ENCODE measurements around the gene ATG4A. TPM values are rescaled to one million over a fixed set of nuclear protein-coding genes. Genes with fewer than 3 reads are reported as not detected.

The ATG4A gene
- total RNA-seq, 8 experiments from 2014 or later = 5.0 to 29.7 (median 8.4) TPM

DNA sequence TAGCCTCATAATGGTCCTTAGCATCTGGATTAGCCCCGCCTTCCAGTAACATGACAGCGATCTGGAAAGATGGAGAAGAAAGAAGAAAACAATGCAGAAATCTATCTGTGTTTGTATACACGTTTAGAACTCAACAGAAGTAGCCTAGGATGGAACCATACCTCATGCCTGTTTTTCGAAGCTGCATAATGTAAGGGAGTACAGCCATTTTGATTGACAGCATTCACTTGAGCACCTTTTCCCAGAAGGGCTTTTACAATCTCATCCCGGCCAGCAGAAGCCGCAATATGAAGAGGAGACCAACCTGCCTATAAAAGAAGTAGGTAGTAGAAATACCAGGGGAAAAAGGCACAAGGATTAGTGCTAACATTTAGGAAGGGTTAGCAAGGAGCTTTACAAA is 3.8 kb upstream of the ATG4A start:
- in situ Hi-C loops (cut with MboI; ENCODE audit: low pct_unique_long_range_greater_than_20kb in 2 of 9, low sequenced_read_pairs in 9 of 9, unreplicated experiment in 9 of 9) = no loop called here
- Histone ChIP-seq H3K4me3 (no peak overlapping the region), H3K27ac (no peak overlapping the region), H3K4me1 (replicated peaks in 1 of 2) (no peaks in the 10 kb centered on the region)
- WGBS, 10 experiments = 60 to 80% (median 64%) methylated on average over 1 to 6 of the region's 6 CpGs; no CpG with 5 or more reads in 6 of the 10 experiments
- ATAC-seq (replicated peaks in 6 of 8) = no peak

DNA sequence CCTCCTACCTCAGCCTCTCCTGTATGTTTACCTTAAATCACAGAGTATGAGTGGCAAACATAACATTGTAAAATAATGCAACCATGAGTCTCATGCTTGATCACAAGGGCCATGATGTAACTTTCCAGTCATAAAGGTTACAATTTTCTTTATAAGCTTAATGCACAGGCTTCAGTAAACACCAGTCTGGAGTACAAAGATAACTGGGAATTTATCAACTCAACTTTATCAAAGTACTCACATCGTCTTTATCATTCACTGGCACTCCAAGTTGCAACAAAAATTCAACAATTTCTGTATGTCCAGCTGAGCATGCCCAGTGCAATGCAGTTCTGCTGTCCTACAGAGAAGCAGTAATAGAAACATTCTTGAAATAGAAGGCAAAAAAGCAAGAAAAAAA is 3.1 kb upstream of the ATG4A start:
- H3K27ac ChIP-seq = no peak overlapping the region
- WGBS, 10 experiments = 50 to 86% methylated on average over 1 of the region's 1 CpG; no CpG with 5 or more reads in 8 of the 10 experiments
- in situ Hi-C loops (cut with MboI; ENCODE audit: low pct_unique_long_range_greater_than_20kb in 2 of 9, low sequenced_read_pairs in 9 of 9, unreplicated experiment in 9 of 9) = no loop called here

DNA sequence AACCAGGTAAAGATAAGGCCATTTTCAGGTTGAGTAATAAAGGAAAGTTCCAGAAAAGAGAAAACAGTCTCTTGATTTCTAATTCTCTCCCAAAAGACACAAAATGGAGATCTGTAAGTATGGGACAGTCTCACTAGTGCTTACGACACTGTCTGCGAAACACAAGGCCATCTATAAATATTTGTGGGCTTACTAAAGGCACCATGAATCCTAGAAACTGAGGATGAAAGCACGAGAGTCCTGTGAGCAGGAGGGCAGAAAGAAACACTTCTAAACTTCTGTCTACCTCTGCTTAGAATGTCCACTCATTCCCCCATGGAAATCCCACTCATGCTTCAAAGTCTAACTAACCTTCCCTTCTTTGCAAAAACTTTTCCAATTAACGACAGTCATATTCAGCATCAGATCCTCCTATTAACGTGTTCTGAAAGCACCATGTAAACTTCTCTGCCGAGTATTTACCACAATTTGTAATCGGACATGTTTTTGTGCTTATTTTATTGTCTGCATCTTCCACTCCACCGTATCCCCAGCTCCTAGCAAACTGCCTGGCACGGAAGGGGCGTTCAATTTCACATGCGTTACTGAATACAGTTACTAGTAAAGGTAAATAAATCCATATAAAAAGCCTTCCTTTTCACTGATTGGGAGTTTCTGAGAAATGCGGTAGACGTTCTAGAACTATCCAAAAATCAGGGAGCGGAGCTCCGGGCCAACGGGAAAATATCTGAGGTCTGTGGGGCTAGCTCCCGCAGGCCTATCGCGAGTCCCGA is 901 bp upstream of the ATG4A start:
- no peak for ATAC-seq (replicated peaks in 6 of 8)
- peak overlapping the region; percentile 76 to 84 for H3K27ac ChIP-seq
- in situ Hi-C loops (cut with MboI; ENCODE audit: low pct_unique_long_range_greater_than_20kb in 2 of 9, low sequenced_read_pairs in 9 of 9, unreplicated experiment in 9 of 9) = no loop called here
- WGBS, 10 experiments = 0 to 34% (median 10%) methylated on average over 1 to 12 of the region's 20 CpGs; no CpG with 5 or more reads in 4 of the 10 experiments
- peak overlapping the region; percentile 44 to 99 (median 56) for H3K4me3 ChIP-seq
- H3K4me1 ChIP-seq (replicated peaks in 1 of 2) = no peaks in the 10 kb centered on the region

More for the DNA sequence above, 3.1 kb upstream of the ATG4A start:
- no peak for ATAC-seq (replicated peaks in 6 of 8)
- no peak overlapping the region for H3K4me3 ChIP-seq
- no peaks in the 10 kb centered on the region for H3K4me1 ChIP-seq (replicated peaks in 1 of 2)

DNA sequence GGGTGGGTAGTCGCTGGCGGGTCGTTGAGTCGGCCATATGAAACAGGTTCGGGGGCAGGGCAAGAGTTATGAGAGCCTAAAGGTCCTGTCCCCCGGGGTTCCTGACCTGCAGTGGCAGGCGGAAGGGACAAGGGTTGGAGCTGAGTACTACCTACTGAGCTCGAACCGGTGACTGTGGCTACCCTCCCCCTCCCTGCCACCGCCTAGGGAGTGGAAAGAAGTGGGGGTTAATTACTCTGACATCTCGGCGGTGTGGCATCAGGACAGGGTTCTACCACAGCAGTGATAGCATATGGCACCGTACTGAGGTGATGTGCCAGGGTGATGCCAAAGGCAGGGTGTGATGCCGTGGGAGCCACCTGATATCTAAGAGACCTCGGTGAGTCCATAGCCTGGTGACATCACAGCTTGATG is 307 bp downstream of the ATG4A start:
- Histone ChIP-seq H3K27ac (peak overlapping the region; percentile 33 to 56), H3K4me3 (peak overlapping the region; percentile 44 to 99 (median 51)), H3K4me1 (replicated peaks in 1 of 2) (no peaks in the 10 kb centered on the region)
- peak; percentile 36 to 62 (median 54) for ATAC-seq (replicated peaks in 6 of 8)
- 28% methylated on average over 10 of the region's 15 CpGs; no CpG with 5 or more reads in 9 of the 10 experiments for WGBS, 10 experiments
- in situ Hi-C loops (cut with MboI; ENCODE audit: low pct_unique_long_range_greater_than_20kb in 2 of 9, low sequenced_read_pairs in 9 of 9, unreplicated experiment in 9 of 9) = no loop called here

DNA sequence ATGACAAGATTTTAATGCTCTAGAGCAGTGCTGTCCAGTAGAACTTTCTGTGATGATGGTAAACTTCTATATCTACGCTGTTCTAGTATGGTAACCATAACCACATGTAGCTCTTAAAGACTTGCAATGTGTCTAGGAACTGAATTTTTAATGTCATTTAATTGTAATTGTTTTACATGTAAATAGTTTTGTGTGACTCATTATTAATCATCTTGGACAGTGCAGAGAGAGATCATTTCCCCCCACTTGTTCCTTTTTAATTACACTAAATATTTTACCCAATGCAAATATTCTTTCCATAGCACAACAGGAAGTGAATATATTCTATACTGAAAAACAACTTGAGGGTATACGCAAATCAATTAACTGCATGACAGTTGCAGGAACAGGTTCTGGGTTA is 5.8 kb downstream of the ATG4A start:
- peak in 1 of 8 experiments; percentile 31 for ATAC-seq (replicated peaks in 6 of 8)
- no peak overlapping the region for H3K4me3 ChIP-seq
- in situ Hi-C loops (cut with MboI; ENCODE audit: low pct_unique_long_range_greater_than_20kb in 2 of 9, low sequenced_read_pairs in 9 of 9, unreplicated experiment in 9 of 9) = no loop called here
- H3K27ac ChIP-seq = no peak overlapping the region
- 0 to 100% (median 50%) methylated on average over 1 to 2 of the region's 2 CpGs; no CpG with 5 or more reads in 5 of the 10 experiments for WGBS, 10 experiments
- H3K4me1 ChIP-seq (replicated peaks in 1 of 2) = no peaks in the 10 kb centered on the region

DNA sequence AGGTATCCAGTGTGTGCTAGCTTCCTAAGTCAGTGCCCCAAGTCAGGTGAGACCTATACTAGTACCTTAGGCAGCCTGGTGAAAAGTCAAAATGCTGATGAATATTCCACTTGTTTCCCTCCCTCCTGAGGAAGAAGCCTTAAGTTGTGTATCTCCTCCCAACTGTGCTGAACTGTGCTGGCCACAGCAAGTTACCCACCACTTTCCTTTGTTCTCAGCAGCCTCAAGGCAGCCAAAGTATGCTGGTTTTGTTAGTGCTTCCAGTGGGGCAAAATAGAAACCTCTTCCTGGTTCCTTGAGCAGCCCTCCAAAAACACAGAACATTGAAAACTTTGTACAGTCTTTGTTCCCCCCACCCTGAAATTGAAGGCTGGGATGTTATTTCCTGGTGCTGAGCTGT is 13.9 kb downstream of the ATG4A start:
- Histone ChIP-seq H3K4me1 (replicated peaks in 1 of 2) (no peaks in the 10 kb centered on the region), H3K4me3 (no peak overlapping the region), H3K27ac (no peak overlapping the region)
- in situ Hi-C loops (cut with MboI; ENCODE audit: low pct_unique_long_range_greater_than_20kb in 2 of 9, low sequenced_read_pairs in 9 of 9, unreplicated experiment in 9 of 9) = no loop called here
- ATAC-seq (replicated peaks in 6 of 8) = no peak

DNA sequence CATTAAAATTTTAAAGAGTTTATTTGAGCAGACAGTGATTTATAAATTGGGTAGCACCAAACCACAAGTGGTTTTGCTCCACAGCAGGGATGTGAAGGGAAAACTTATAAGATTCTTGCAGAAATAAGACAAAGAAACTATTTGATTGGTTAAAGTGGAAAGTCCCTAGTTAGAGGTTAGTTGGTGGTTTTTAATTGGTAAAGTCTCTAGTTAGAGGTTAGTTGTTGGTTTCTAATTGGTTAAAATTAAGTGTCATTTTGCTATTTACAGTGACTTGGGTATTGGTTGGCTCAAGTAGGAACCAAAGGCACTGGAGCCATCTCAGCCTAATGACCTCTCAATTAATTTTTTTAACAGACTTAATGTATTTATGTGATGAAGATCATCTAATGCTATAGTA is 23.0 kb downstream of the ATG4A start:
- in situ Hi-C loops (cut with MboI; ENCODE audit: low pct_unique_long_range_greater_than_20kb in 2 of 9, low sequenced_read_pairs in 9 of 9, unreplicated experiment in 9 of 9) = no loop called here
- Histone ChIP-seq H3K4me3 (no peak overlapping the region), H3K4me1 (replicated peaks in 1 of 2) (no peaks in the 10 kb centered on the region), H3K27ac (no peak overlapping the region)
- no peak for ATAC-seq (replicated peaks in 6 of 8)

DNA sequence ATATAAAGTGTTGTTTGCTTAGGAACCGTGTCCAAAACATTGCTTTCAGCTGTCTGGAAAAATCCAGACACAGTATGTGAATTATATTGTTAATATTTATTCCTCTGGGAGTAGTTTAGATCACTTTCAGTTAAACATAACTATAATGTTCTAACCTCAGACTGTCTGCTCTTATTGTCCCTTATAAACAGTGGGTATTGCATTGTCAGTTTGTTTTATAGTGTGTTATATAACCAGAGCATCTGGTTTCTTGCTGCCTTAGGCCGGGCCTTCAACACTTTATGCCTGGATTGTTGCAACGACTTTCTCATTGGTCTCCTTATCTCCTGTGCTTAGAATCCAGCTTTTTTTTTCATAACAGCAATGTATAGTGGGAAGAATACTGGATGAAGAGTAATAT is 26.4 kb downstream of the ATG4A start:
- in situ Hi-C loops (cut with MboI; ENCODE audit: low pct_unique_long_range_greater_than_20kb in 2 of 9, low sequenced_read_pairs in 9 of 9, unreplicated experiment in 9 of 9) = no loop called here
- no peak for ATAC-seq (replicated peaks in 6 of 8)
- H3K4me1 ChIP-seq (replicated peaks in 1 of 2) = no peaks in the 10 kb centered on the region
- WGBS, 10 experiments = 18 to 90% (median 51%) methylated on average over 2 to 3 of the region's 3 CpGs; no CpG with 5 or more reads in 6 of the 10 experiments
- no peak overlapping the region for H3K4me3 ChIP-seq
- no peak overlapping the region for H3K27ac ChIP-seq

DNA sequence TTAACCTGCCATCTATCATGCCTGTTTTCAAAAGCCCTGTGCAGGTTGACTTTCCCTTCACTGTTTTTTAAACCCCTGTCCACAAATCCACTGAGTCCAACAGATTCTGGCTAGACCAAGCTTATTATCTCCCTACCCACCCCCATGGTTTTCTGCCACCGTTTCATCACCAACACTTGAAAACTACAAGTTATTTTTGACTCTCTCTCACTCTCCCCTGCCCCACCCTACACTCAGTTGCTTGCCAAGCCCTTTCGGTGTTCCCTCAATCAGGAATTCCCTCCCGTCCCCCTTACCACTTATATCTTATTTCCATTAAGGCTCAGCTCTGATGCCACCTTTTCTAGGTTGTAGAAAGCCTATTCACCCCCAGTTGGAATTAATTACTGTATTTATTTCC is 29.7 kb downstream of the ATG4A start:
- in situ Hi-C loops (cut with MboI; ENCODE audit: low pct_unique_long_range_greater_than_20kb in 2 of 9, low sequenced_read_pairs in 9 of 9, unreplicated experiment in 9 of 9) = no loop called here
- Histone ChIP-seq H3K27ac (no peak overlapping the region), H3K4me1 (replicated peaks in 1 of 2) (no peaks in the 10 kb centered on the region), H3K4me3 (no peak overlapping the region)
- ATAC-seq (replicated peaks in 6 of 8) = no peak
- 0 to 83% (median 30%) methylated on average over 1 to 2 of the region's 3 CpGs; no CpG with 5 or more reads in 7 of the 10 experiments for WGBS, 10 experiments

DNA sequence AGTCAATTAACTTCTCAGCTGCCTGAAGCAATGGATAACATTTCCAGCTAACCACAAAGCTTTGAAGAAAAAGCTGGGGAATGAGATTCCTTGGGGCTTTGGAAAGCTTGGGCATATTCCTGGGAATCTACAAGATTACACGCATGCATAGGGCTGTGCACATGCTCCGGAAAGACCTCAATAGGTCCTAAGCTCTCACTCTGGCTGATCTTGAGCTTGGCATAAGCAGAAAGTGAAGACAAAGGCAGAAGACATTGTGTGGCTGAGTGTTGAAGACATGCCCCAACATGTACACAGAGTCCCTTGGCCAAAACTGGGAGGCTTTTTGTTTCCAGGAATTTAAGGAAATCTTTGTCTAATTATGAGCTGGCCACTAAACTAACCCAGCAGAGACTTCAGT is 31.2 kb downstream of the ATG4A start:
- WGBS, 10 experiments = 44 to 100% methylated on average over 1 to 2 of the region's 2 CpGs; no CpG with 5 or more reads in 8 of the 10 experiments
- H3K4me3 ChIP-seq = no peak overlapping the region
- H3K4me1 ChIP-seq (replicated peaks in 1 of 2) = no peaks in the 10 kb centered on the region
- no peak overlapping the region for H3K27ac ChIP-seq
- in situ Hi-C loops (cut with MboI; ENCODE audit: low pct_unique_long_range_greater_than_20kb in 2 of 9, low sequenced_read_pairs in 9 of 9, unreplicated experiment in 9 of 9) = no loop called here
- ATAC-seq (replicated peaks in 6 of 8) = peak in 3 of 8 experiments; percentile 51 to 68 (median 56)

DNA sequence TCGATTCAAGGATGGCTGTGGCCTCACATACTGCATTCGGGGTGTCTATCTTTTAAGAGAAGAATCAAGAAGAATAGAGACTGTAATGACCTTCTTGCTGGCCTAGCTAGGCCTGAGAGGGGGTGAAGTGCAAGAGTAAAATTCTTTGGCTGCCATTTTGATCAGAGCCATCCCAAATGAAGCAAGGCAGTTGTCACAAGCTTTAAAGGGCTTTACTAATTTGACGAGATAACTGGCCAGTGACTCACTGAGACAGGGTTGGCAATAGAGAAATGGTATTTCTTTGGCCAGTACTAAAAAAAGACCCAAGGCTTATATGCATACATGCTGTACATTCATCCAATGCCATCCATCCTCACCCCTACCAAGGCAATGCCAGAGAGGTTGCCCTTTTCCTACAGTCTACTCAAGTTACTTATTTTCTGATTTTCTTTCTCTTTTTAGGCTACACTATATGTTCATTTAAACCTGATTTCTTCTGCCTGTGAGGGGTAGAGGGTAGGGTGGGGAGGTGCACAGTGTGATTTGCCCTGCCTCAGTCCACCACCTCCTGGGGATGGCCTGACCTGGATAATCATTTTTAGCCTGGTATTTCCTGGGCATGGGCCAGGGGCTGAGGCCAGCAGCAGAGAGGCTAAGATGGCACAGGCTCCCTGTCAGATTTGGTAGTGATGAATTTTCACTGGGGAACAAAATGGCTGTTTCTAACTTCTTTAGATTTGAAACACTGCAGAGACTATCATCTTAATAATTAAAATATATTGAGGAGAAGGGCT is 32.2 kb downstream of the ATG4A start:
- WGBS, 10 experiments = 56 to 100% (median 76%) methylated on average over 2 to 3 of the region's 3 CpGs; no CpG with 5 or more reads in 6 of the 10 experiments
- in situ Hi-C loops (cut with MboI; ENCODE audit: low pct_unique_long_range_greater_than_20kb in 2 of 9, low sequenced_read_pairs in 9 of 9, unreplicated experiment in 9 of 9) = no loop called here
- H3K4me3 ChIP-seq = no peak overlapping the region
- H3K4me1 ChIP-seq (replicated peaks in 1 of 2) = no peaks in the 10 kb centered on the region
- ATAC-seq (replicated peaks in 6 of 8) = no peak
- no peak overlapping the region for H3K27ac ChIP-seq

DNA sequence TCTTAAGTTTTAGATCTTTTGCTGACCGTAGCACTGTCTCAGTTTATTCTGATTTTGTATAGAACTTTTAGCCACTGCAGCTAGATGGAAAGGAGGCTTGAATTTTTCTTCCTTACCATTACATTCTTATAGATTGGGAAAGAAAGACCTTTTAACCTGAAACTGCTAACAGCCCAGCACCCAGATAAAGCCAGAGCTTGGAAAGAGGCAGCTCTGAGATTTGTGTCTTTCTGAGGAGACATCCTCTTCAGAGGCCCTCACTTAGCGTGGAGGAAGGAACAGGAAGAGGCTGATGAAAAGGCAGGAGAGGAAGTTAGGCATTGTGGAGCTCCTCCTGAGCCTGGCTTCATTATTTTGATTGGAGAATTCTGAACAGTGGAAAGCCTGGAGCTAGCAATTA is 35.1 kb downstream of the ATG4A start:
- no peaks in the 10 kb centered on the region for H3K4me1 ChIP-seq (replicated peaks in 1 of 2)
- peak in 2 of 8 experiments; percentile 14 to 19 for ATAC-seq (replicated peaks in 6 of 8)
- no peak overlapping the region for H3K27ac ChIP-seq
- H3K4me3 ChIP-seq = no peak overlapping the region
- in situ Hi-C loops (cut with MboI; ENCODE audit: low pct_unique_long_range_greater_than_20kb in 2 of 9, low sequenced_read_pairs in 9 of 9, unreplicated experiment in 9 of 9) = no loop called here
- 40 to 100% (median 67%) methylated on average over 1 to 2 of the region's 2 CpGs; no CpG with 5 or more reads in 6 of the 10 experiments for WGBS, 10 experiments

DNA sequence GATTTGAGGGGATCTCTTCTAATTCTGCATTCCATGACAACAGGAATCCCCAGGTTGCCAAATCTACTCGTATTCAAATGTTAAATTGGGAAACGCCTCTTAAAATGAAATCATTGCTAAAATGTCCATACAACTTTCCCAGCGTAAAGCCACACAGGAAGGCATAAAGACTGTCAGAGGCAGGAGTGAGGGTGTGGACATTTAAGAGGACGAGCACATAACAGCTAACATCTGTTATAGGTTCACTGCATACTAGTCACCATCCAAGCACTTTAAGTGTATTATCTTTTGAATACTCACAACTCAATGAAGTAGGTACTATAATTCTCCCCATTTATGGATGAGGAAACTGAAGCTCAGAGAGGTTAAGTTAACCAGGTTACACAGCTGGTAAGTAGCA is 35.6 kb downstream of the ATG4A start:
- WGBS, 10 experiments = 20 to 40% (median 29%) methylated on average over 1 to 2 of the region's 4 CpGs; no CpG with 5 or more reads in 6 of the 10 experiments
- H3K27ac ChIP-seq = no peak overlapping the region

More for the DNA sequence above, 35.6 kb downstream of the ATG4A start:
- Histone ChIP-seq H3K4me1 (replicated peaks in 1 of 2) (no peaks in the 10 kb centered on the region), H3K4me3 (no peak overlapping the region)
- in situ Hi-C loops (cut with MboI; ENCODE audit: low pct_unique_long_range_greater_than_20kb in 2 of 9, low sequenced_read_pairs in 9 of 9, unreplicated experiment in 9 of 9) = no loop called here
- ATAC-seq (replicated peaks in 6 of 8) = peak in 3 of 8 experiments; percentile 60 to 95 (median 93)

Measured in motor neuron (in vitro differentiated cells).